Measurements from ENCODE around the gene OR2T35. TPM values are rescaled to one million over a fixed set of nuclear protein-coding genes. Genes with fewer than 3 reads are reported as not detected.
"Not testable (repeated sequence)": the region's sequence is repeated elsewhere in the genome, so short reads cannot be mapped to it uniquely, and the experiment has no call there.

The OR2T35 gene
- total and polyA plus RNA-seq, 3 donors from 2014 or later, result not detected

- H3K4me3 ChIP-seq; H3K9me3 ChIP-seq; H3K36me3 ChIP-seq (ENCODE audit: low read depth, missing control alignments); H3K27ac ChIP-seq; intact Hi-C loops (cut with DNase I; ENCODE audit: low total_unique reads); H3K4me1 ChIP-seq; DNase-seq; H3K27me3 ChIP-seq: not testable (repeated sequence)
- WGBS, 2 donors, result no CpG with 5 or more reads among the region's 2 CpGs
These were observed 10.1 kb downstream of the OR2T35 start, which contains the start of gene OR2T11 for GRCh38 chr1:248634991-248635390. Gene OR2T11, minus strand, starts transcription at chr1:248635091. Its CDS starts 7,963 bp downstream, at chr1:248627128.

- TF ChIP-seq CTCF (IDR thresholded peaks at IDR 0.05) (no peak), POLR2A (IDR thresholded peaks at IDR 0.05) (no peak)
- H3K4me1 ChIP-seq, result no peaks in the 10 kb centered on the region
- no peak overlapping the region for H3K4me3 ChIP-seq
- 75 to 80% methylated on average over 7 of the region's 7 CpGs for WGBS, 2 donors
- no peak for DNase-seq
- no peaks in the 10 kb centered on the region for H3K9me3 ChIP-seq
- no peaks in the 10 kb centered on the region for H3K27me3 ChIP-seq
- H3K27ac ChIP-seq, result no peak overlapping the region
- no peaks in the 10 kb centered on the region for H3K36me3 ChIP-seq (ENCODE audit: low read depth, missing control alignments)
- intact Hi-C loops (cut with DNase I; ENCODE audit: low total_unique reads), result no loop called here
These were observed 13.6 kb downstream of the OR2T35 start for GRCh38 chr1:248631354-248632008.

GRCh38 chr1:248630551-248630950 lies 14.5 kb downstream of the OR2T35 start:
- Histone ChIP-seq H3K9me3 (no peaks in the 10 kb centered on the region), H3K4me1 (no peaks in the 10 kb centered on the region), H3K27me3 (no peaks in the 10 kb centered on the region), H3K36me3 (ENCODE audit: low read depth, missing control alignments) (no peaks in the 10 kb centered on the region), H3K4me3 (no peak overlapping the region), H3K27ac (no peak overlapping the region)
- WGBS, 2 donors, result 72 to 85% methylated on average over 2 of the region's 2 CpGs
- intact Hi-C loops (cut with DNase I; ENCODE audit: low total_unique reads), result no loop called here
- no peak for DNase-seq
- no peak for TF ChIP-seq CTCF (IDR thresholded peaks at IDR 0.05)
- TF ChIP-seq POLR2A (IDR thresholded peaks at IDR 0.05), result no peak

- H3K36me3 ChIP-seq (ENCODE audit: low read depth, missing control alignments), result no peaks in the 10 kb centered on the region
- TF ChIP-seq POLR2A (IDR thresholded peaks at IDR 0.05), result no peak
- TF ChIP-seq CTCF (IDR thresholded peaks at IDR 0.05), result no peak
- no peaks in the 10 kb centered on the region for H3K9me3 ChIP-seq
- WGBS, 2 donors, result 80 to 87% methylated on average over 9 of the region's 9 CpGs
- no peak for DNase-seq
- H3K27ac ChIP-seq, result no peak overlapping the region
- H3K4me1 ChIP-seq, result no peaks in the 10 kb centered on the region
- intact Hi-C loops (cut with DNase I; ENCODE audit: low total_unique reads), result no loop called here
- no peaks in the 10 kb centered on the region for H3K27me3 ChIP-seq
- no peak overlapping the region for H3K4me3 ChIP-seq
These were observed 16.9 kb downstream of the OR2T35 start for GRCh38 chr1:248627971-248628844.

GRCh38 chr1:248625971-248626370 lies 19.1 kb downstream of the OR2T35 start:
- TF ChIP-seq POLR2A (IDR thresholded peaks at IDR 0.05), result no peak
- TF ChIP-seq CTCF (IDR thresholded peaks at IDR 0.05), result no peak
- H3K4me1 ChIP-seq, result no peaks in the 10 kb centered on the region
- H3K27ac ChIP-seq, result no peak overlapping the region
- H3K36me3 ChIP-seq (ENCODE audit: low read depth, missing control alignments), result no peaks in the 10 kb centered on the region
- H3K27me3 ChIP-seq, result no peaks in the 10 kb centered on the region
- intact Hi-C loops (cut with DNase I; ENCODE audit: low total_unique reads), result no loop called here
- H3K4me3 ChIP-seq, result no peak overlapping the region
- WGBS, 2 donors, result 78 to 90% methylated on average over 5 of the region's 5 CpGs
- no peaks in the 10 kb centered on the region for H3K9me3 ChIP-seq
- DNase-seq, result no peak

All from testis (tissue), 3 donors.